HCT116 (cell line): ENCODE measurements around the gene COX7A2L.
A peak's percentile ranks its signal among the peaks of the same experiment; 100 is the strongest.

ENCODE experiments used
- CTCF ChIP-seq, 3 experiments: fragments of 200-600 bp in 1 of 3; sonication (generic) in 1 of 3; IDR thresholded peaks in 2 of 3; conservative IDR thresholded peaks in 1 of 3; 2 replicates each; pipeline ENCODE4 v1.5.1; 2012 to 2017; ENCODE audit warnings: low read depth in 2 of 3, low read length in 2 of 3, antibody characterized with exemption in 1 of 3, borderline replicate concordance in 1 of 3, control low read depth in 1 of 3, mild to moderate bottlenecking in 1 of 3, mixed read lengths in 1 of 3, mixed run types in 1 of 3, moderate library complexity in 1 of 3; ENCODE audit not compliant: insufficient read depth in 1 of 3
- POLR2A ChIP-seq: IDR thresholded peaks from 2 replicates; pipeline ENCODE4 v1.7.0; 2011; ENCODE audit warnings: borderline replicate concordance; ENCODE audit not compliant: insufficient read depth, insufficient read length; ENCODE audit errors: extremely low read depth

GRCh38 chr2:42361728-42362283, 789 bp upstream of the COX7A2L start:
- TF ChIP-seq CTCF (IDR thresholded peaks at IDR 0.05 in 2 of 3, conservative IDR thresholded peaks at IDR 0.05 in 1 of 3; ENCODE audit: borderline replicate concordance in 1 of 3, insufficient read depth in 1 of 3, low read depth in 2 of 3, low read length in 2 of 3) (peak in 1 of 3 experiments; percentile 25; a peak in 1 of 6 replicates), POLR2A (no peak)
